CD4-positive, alpha-beta memory T cell (primary cell): ENCODE data around the gene CACNA1I. TPM values are rescaled to one million over a fixed set of nuclear protein-coding genes. Genes with fewer than 3 reads are reported as not detected.
A peak's percentile ranks its signal among the peaks of the same experiment; 100 is the strongest.

Experiments
- CTCF ChIA-PET: fragments of 350-600 bp; sonication (Branson Sonifier 250); formaldehyde crosslinking; loops from one replicate; lab custom pipeline; 2021; ENCODE audit warnings: inconsistent platforms; ENCODE audit not compliant: partially characterized antibody; lab: Charles Lee
- POLR2A ChIA-PET: fragments of 350-600 bp; sonication (Branson Sonifier 250); formaldehyde crosslinking; loops from one replicate; lab custom pipeline; 2021; ENCODE audit not compliant: partially characterized antibody; lab: Charles Lee
- DNase-seq, 5 donors: peaks; one replicate each; pipeline versions ENCODE4 v3.0.0 to v3.0.0-alpha.2; 2020 to 2022; ENCODE audit warnings: mixed read lengths in 1 of 5
- H3K27ac ChIP-seq: one replicate; pipeline ENCODE4 v1.7.0; 2013; ENCODE audit warnings: low read depth, low read length
- H3K27me3 ChIP-seq: 2 replicates; pipeline ENCODE4 v1.7.0; 2013; ENCODE audit warnings: mild to moderate bottlenecking, low read length, moderate library complexity; ENCODE audit not compliant: insufficient read depth
- H3K36me3 ChIP-seq: 2 replicates; pipeline ENCODE4 v1.7.0; 2013; ENCODE audit warnings: mild to moderate bottlenecking, low read length, moderate library complexity; ENCODE audit not compliant: insufficient read depth
- H3K4me1 ChIP-seq: 2 replicates; pipeline ENCODE4 v1.7.0; 2013; ENCODE audit warnings: mild to moderate bottlenecking, low read length, moderate library complexity; ENCODE audit not compliant: insufficient read depth
- H3K4me3 ChIP-seq, 2 donors: one replicate each; pipeline ENCODE4 v1.7.0; 2013; ENCODE audit warnings: low read length in 2 of 2, mild to moderate bottlenecking in 1 of 2
- H3K9me3 ChIP-seq, 2 donors: one replicate each; pipeline ENCODE4 v1.7.0; 2013; ENCODE audit warnings: low read length in 2 of 2, control low read depth in 1 of 2; ENCODE audit not compliant: control insufficient read depth in 1 of 2
- H3K27ac Mint-ChIP-seq, 7 donors: one replicate each; pipeline ENCODE4 v1.8.0; 2020 to 2021; ENCODE audit warnings: mixed read lengths in 7 of 7, mild to moderate bottlenecking in 6 of 7, inconsistent platforms in 3 of 7, moderate library complexity in 3 of 7
- H3K27me3 Mint-ChIP-seq, 2 donors: one replicate each; pipeline ENCODE4 v1.8.0; 2020 to 2021; ENCODE audit warnings: mixed read lengths in 2 of 2
- H3K36me3 Mint-ChIP-seq, 2 donors: one replicate each; pipeline ENCODE4 v1.8.0; 2020 to 2021; ENCODE audit warnings: mixed read lengths in 2 of 2, inconsistent platforms in 1 of 2, mild to moderate bottlenecking in 1 of 2
- H3K4me1 Mint-ChIP-seq, 4 donors: one replicate each; pipeline ENCODE4 v1.8.0; 2020 to 2021; ENCODE audit warnings: mixed read lengths in 4 of 4, mild to moderate bottlenecking in 1 of 4
- H3K4me3 Mint-ChIP-seq, 8 donors: one replicate each; pipeline ENCODE4 v1.8.0; 2020 to 2021; ENCODE audit warnings: mixed read lengths in 8 of 8, mild to moderate bottlenecking in 7 of 8, moderate library complexity in 6 of 8, inconsistent platforms in 3 of 8
- H3K9me3 Mint-ChIP-seq, 8 donors: one replicate each; pipeline ENCODE4 v1.8.0; 2020 to 2021; ENCODE audit warnings: mixed read lengths in 8 of 8, mild to moderate bottlenecking in 5 of 8, inconsistent platforms in 3 of 8, moderate library complexity in 1 of 8
- intact Hi-C: fragments of 100-400 bp; cut with micrococcal nuclease; formaldehyde crosslinking; loops from one replicate; pipeline ENCODE4 v1.15.1; 2023
- polyA plus RNA-seq, 2 donors: library from polyadenylated mRNA; unstranded; fragments of 300-500 nt; fragmentation: Illumina TruSeq; gene quantifications; one replicate each; pipeline ENCODE4 v1.2.3, GENCODE V29; 2021
- total RNA-seq, 2 experiments: library from RNA; stranded (reverse); gene quantifications; one replicate each; pipeline ENCODE4 v1.2.3, GENCODE V29; 2021

CACNA1I gene
- total and polyA plus RNA-seq, 4 experiments from 2014 or later = 0.30 to 58.0 (median 29.7) TPM

- Histone ChIP-seq H3K9me3 (no peaks in the 10 kb centered on the region), H3K4me3 (no peak overlapping the region), H3K27ac (no peak overlapping the region), H3K4me1 (no peaks in the 10 kb centered on the region), H3K27me3 (no peaks in the 10 kb centered on the region), H3K36me3 (no peaks in the 10 kb centered on the region)
- Mint-ChIP-seq H3K27me3 (peaks cover 0 to 2% of the 10 kb centered on the region in 2 donors), H3K4me1 (peaks cover 0 to 1% (median 0%) of the 10 kb centered on the region in 4 donors), H3K9me3 (no peaks in the 10 kb centered on the region), H3K27ac (no peak overlapping the region), H3K4me3 (no peak overlapping the region), H3K36me3 (no peaks in the 10 kb centered on the region)
- ChIA-PET CTCF (no interaction called here), POLR2A (no interaction called here)
- intact Hi-C loops = no loop called here
- DNase-seq = no peak
Observed at GRCh38 chr22:39645532-39645931, 75.0 kb downstream of the CACNA1I start.

GRCh38 chr22:39646398-39647063 is 76.0 kb downstream of the CACNA1I start:
- Mint-ChIP-seq H3K27me3 (no peaks in the 10 kb centered on the region), H3K36me3 (no peaks in the 10 kb centered on the region), H3K27ac (peak overlapping the region in 1 of 7 donors; percentile 46), H3K4me3 (no peak overlapping the region), H3K9me3 (no peaks in the 10 kb centered on the region), H3K4me1 (peaks cover 0 to 1% (median 0%) of the 10 kb centered on the region in 4 donors)
- intact Hi-C loops = no loop called here
- Histone ChIP-seq H3K9me3 (no peaks in the 10 kb centered on the region), H3K4me3 (no peak overlapping the region), H3K27ac (no peak overlapping the region), H3K27me3 (no peaks in the 10 kb centered on the region), H3K4me1 (no peaks in the 10 kb centered on the region), H3K36me3 (no peaks in the 10 kb centered on the region)
- DNase-seq = no peak
- ChIA-PET CTCF (no interaction called here), POLR2A (no interaction called here)

GRCh38 chr22:39647836-39648629 is 77.5 kb downstream of the CACNA1I start:
- intact Hi-C loops = no loop called here
- Mint-ChIP-seq H3K9me3 (peaks cover 0 to 2% (median 0%) of the 10 kb centered on the region in 8 donors), H3K4me1 (no peaks in the 10 kb centered on the region), H3K4me3 (no peak overlapping the region), H3K36me3 (no peaks in the 10 kb centered on the region), H3K27me3 (no peaks in the 10 kb centered on the region), H3K27ac (no peak overlapping the region)
- Histone ChIP-seq H3K27ac (no peak overlapping the region), H3K27me3 (no peaks in the 10 kb centered on the region), H3K9me3 (no peaks in the 10 kb centered on the region), H3K4me1 (no peaks in the 10 kb centered on the region), H3K4me3 (no peak overlapping the region), H3K36me3 (no peaks in the 10 kb centered on the region)
- ChIA-PET CTCF (no interaction called here), POLR2A (no interaction called here)
- no peak for DNase-seq

GRCh38 chr22:39648630-39648950 is 78.0 kb downstream of the CACNA1I start:
- Mint-ChIP-seq H3K27ac (no peak overlapping the region), H3K4me3 (no peak overlapping the region), H3K36me3 (no peaks in the 10 kb centered on the region), H3K9me3 (peaks cover 0 to 2% (median 0%) of the 10 kb centered on the region in 8 donors), H3K27me3 (no peaks in the 10 kb centered on the region), H3K4me1 (no peaks in the 10 kb centered on the region)
- intact Hi-C loops = no loop called here
- no peak overlapping the region for H3K4me3 ChIP-seq
- no peaks in the 10 kb centered on the region for H3K9me3 ChIP-seq
- no peaks in the 10 kb centered on the region for H3K27me3 ChIP-seq
- POLR2A ChIA-PET = no interaction called here
- H3K36me3 ChIP-seq = no peaks in the 10 kb centered on the region
- no peaks in the 10 kb centered on the region for H3K4me1 ChIP-seq
- CTCF ChIA-PET = no interaction called here
- no peak for DNase-seq
- H3K27ac ChIP-seq = no peak overlapping the region

GRCh38 chr22:39649500-39650089 is 79.0 kb downstream of the CACNA1I start:
- H3K27ac ChIP-seq = no peak overlapping the region
- H3K36me3 Mint-ChIP-seq = no peaks in the 10 kb centered on the region
- ChIA-PET POLR2A (no interaction called here), CTCF (no interaction called here)
- H3K4me3 Mint-ChIP-seq = no peak overlapping the region
- H3K4me3 ChIP-seq = no peak overlapping the region
- no peaks in the 10 kb centered on the region for H3K27me3 Mint-ChIP-seq
- H3K36me3 ChIP-seq = no peaks in the 10 kb centered on the region
- intact Hi-C loops = no loop called here
- H3K27me3 ChIP-seq = no peaks in the 10 kb centered on the region
- no peaks in the 10 kb centered on the region for H3K9me3 ChIP-seq
- H3K27ac Mint-ChIP-seq = peak overlapping the region in 1 of 7 donors; percentile 41
- H3K9me3 Mint-ChIP-seq = peaks cover 0 to 2% (median 0%) of the 10 kb centered on the region in 8 donors
- peaks cover 0 to 1% (median 0%) of the 10 kb centered on the region in 4 donors for H3K4me1 Mint-ChIP-seq
- peak in 1 of 5 donors; percentile 16 for DNase-seq
- H3K4me1 ChIP-seq = no peaks in the 10 kb centered on the region

GRCh38 chr22:39651053-39651996 is 80.8 kb downstream of the CACNA1I start:
- Histone ChIP-seq H3K9me3 (no peaks in the 10 kb centered on the region), H3K27me3 (no peaks in the 10 kb centered on the region), H3K27ac (no peak overlapping the region), H3K36me3 (no peaks in the 10 kb centered on the region), H3K4me3 (no peak overlapping the region), H3K4me1 (no peaks in the 10 kb centered on the region)
- Mint-ChIP-seq H3K27ac (no peak overlapping the region), H3K9me3 (peaks cover 0 to 2% (median 0%) of the 10 kb centered on the region in 8 donors), H3K27me3 (no peaks in the 10 kb centered on the region), H3K36me3 (no peaks in the 10 kb centered on the region), H3K4me1 (peaks cover 0 to 14% (median 5%) of the 10 kb centered on the region in 4 donors), H3K4me3 (no peak overlapping the region)
- intact Hi-C loops = no loop called here
- POLR2A ChIA-PET = no interaction called here
- CTCF ChIA-PET = interaction anchor here (0.8 to 1.6 kb wide), 2 partner anchors 27 to 282 kb away, joined by 3 to 4 read pairs; no protein-coding TSS in a partner anchor
- peak in 1 of 5 donors; percentile 3 for DNase-seq
